Frontal cortex (tissue), 4 donors: ENCODE results near the gene CDH1. TPM values are rescaled to one million over a fixed set of nuclear protein-coding genes. Genes with fewer than 3 reads are reported as not detected.
"Not testable (repeated sequence)": the region's sequence is repeated elsewhere in the genome, so short reads cannot be mapped to it uniquely, and the experiment has no call there.

Source experiments
- DNase-seq, 2 donors: peaks; one replicate each; pipeline ENCODE4 v3.0.0; 2012; ENCODE audit warnings: low spot score in 2 of 2
- FAIRE-seq: peaks from 2 replicates; lab custom pipeline; 2012; peaks lifted over from hg19 to GRCh38; lab: Jason Lieb, UNC
- total RNA-seq: library from RNA; depleted of rRNA; stranded (reverse); fragments of >200 nt; gene quantifications from one replicate; pipeline ENCODE4 v1.2.3, GENCODE V29; 2014
- donor health status: control.
- donor health status: control.
- donor health status: control.

CDH1 gene
- total RNA-seq: 1.6 TPM

DNA sequence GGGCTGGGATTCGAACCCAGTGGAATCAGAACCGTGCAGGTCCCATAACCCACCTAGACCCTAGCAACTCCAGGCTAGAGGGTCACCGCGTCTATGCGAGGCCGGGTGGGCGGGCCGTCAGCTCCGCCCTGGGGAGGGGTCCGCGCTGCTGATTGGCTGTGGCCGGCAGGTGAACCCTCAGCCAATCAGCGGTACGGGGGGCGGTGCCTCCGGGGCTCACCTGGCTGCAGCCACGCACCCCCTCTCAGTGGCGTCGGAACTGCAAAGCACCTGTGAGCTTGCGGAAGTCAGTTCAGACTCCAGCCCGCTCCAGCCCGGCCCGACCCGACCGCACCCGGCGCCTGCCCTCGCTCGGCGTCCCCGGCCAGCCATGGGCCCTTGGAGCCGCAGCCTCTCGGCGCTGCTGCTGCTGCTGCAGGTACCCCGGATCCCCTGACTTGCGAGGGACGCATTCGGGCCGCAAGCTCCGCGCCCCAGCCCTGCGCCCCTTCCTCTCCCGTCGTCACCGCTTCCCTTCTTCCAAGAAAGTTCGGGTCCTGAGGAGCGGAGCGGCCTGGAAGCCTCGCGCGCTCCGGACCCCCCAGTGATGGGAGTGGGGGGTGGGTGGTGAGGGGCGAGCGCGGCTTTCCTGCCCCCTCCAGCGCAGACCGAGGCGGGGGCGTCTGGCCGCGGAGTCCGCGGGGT is at the start of gene CDH1:
Gene CDH1 (plus strand): TSS at position 247 of the 684 bp plus-strand sequence. CDS start 124 bp downstream, at position 371.
- FAIRE-seq: no peak
- DNase-seq: peak; percentile 33 to 48

DNA sequence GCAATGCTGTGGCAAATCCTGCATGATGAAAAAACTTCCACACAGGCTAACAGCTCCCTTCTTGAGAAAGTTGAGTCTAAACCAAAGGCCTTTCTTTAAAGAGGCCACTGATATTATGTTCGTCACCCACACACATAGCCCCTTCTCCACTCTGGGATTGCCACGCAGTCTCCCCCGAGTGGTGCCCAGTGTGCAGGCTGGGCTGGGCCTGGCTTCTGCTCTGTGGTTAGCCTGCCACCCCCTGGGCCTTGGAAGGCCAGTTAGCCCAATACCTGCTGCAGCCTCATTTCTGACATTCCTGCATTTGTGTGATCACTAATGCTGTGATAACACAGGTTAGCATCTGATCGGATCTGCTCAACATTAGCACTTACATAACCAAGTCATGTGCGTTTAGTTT is 47.2 kb upstream of the CDH1 start:
- DNase-seq (no peak), FAIRE-seq (no peak)

DNA sequence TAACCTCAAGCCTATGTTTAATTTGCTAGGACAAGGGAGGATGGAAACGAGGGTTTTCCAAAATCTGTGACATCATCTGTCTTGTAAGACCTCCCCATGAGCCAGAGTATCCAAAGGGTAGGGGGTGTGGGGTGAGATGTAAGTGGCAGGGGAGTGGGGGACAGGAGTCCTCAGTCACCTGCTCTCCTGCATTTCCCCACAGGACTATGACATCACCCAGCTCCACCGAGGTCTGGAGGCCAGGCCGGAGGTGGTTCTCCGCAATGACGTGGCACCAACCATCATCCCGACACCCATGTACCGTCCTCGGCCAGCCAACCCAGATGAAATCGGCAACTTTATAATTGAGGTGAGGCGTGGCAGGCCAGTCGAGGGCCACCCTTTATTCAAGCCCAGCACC is 41.5 kb upstream of the CDH1 start:
- DNase-seq (no peak), FAIRE-seq (no peak)

DNA sequence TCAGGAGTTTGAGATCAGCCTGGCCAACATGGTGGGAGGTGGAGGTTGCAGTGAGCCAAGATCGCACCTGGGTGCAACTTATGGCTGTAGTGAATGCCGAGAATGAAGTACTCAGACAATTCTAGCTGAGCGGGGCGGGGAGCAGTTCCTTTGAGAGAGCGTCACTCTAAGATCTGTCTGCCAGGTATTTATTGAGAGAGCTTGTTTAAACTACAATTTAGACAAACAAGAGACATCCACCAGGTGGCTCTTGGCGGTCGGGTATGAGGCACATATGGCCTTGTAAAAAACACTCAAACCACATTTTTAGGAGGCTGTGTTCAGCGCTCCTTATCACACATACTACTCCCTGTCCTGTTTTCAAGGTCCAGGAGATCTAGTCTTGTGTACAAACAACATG is 40.6 kb upstream of the CDH1 start:
- no peak for DNase-seq
- FAIRE-seq: no peak

DNA sequence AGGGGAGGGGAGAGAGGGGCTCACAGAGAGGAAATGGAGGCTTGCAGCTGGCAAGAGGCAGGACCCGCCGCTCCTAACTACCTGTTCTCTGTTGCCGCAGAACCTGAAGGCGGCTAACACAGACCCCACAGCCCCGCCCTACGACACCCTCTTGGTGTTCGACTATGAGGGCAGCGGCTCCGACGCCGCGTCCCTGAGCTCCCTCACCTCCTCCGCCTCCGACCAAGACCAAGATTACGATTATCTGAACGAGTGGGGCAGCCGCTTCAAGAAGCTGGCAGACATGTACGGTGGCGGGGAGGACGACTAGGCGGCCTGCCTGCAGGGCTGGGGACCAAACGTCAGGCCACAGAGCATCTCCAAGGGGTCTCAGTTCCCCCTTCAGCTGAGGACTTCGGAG is 39.0 kb upstream of the CDH1 start:
- DNase-seq: no peak
- no peak for FAIRE-seq

DNA sequence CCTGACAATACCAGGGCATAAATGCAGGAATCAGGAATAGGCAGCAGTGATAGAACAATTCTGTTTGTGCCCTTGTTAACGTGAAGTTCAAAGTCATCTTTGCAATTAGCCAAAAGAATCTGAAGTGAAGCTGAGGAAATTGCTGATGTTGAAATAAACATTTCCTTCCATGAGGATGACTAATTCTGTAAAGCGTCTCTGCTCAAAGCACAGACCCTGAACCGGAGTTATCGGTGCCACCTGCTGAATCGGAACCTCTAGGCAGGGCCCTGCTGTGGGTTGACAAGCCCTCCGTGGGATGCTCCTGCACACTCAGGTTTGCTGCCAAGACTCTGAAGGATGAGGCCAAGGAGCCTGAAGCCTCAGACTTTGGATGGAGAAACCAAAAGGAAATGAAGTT is 37.0 kb upstream of the CDH1 start:
- no peak for FAIRE-seq
- DNase-seq: no peak

DNA sequence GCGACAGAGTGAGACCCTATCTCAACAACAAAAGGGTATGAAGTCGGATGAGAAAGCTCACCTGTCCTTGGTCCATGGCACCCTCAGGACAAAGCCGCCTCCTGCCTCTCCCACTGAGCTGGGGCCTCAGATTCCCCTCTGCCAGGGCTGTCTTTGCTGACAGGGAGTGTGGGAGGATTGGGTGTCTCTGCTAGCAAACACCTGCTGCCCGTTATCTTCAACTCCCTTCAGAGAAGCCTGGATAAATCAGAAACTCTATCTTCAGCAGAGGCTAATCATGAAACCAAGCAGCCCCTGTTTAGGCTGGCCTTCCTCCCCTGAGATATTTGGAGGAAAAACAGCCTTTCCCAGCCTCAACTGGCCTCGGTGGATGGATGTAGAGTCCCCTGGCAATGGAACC is 36.3 kb upstream of the CDH1 start:
- FAIRE-seq (no peak), DNase-seq (no peak)

DNA sequence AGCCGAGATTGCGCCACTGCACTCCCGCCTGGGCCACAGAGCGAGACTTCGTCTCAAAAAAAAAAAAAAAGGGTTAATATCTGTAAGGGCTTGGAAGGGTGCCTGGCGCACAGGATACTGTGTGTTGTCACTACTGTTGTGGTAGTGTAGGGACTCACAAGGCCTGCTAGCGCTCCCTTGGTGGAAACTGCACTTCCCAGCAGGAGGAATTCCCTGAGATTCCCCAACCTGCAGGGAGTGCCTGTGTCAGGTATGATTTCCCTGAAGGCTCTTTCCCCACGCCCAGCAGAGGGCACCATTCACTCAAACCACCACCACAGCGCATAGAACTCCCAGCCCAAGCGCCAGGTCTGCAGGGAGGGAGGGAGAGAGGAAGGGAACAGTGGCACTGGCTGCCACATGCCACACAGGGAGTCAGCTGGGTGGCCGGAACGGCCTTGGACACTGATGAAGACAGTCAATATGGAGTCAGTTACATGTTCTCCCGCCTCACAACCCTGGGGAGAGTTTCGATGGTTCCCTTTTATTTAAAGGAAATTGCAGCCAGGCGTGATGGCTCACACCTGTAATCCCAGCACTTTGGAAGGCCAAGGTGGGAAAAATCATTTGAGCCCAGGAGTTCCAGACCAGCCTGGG is 32.7 kb upstream of the CDH1 start:
- DNase-seq (peak; percentile 58 to 75), FAIRE-seq (no peak)

DNA sequence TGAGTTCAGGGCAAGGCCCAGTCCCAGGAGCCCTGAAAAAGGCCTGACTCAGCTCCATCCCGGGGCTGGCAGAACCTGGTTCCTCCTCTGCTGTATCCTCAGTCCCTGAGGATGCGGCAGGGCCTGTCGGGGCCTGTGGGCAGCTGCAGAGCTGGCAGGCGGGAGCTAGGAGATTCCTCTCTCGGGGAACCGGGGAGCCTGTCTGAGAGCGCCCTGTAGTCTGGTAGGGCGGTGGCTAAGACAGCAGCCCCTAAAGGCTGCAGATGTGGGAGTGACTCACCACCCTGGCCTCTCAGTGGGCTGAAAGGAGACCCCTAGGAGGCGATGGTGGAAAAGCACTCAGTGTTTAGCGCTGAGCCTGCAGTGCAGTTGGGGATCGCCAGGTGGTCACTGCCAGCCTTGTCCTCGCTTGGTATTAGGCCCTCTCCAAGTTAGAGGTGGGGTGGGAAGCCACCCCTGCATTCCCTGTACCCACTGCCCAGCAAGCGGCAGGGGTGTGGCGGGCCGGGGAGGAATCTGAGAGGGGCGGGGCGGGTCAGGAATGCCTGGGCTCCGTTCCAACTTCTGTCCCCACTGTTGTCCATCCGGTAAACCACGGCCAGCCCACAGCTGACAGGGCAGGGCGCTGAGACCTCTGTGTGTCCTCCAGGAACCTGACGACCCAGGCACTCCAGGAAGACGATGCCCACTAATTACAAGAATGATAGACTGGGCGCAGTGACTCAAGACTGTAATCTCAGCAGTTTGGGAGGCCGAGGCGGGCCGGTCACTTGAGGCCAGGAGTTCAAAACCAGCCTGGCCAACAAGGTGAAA is 29.5 kb upstream of the CDH1 start:
- no peak for FAIRE-seq

DNA sequence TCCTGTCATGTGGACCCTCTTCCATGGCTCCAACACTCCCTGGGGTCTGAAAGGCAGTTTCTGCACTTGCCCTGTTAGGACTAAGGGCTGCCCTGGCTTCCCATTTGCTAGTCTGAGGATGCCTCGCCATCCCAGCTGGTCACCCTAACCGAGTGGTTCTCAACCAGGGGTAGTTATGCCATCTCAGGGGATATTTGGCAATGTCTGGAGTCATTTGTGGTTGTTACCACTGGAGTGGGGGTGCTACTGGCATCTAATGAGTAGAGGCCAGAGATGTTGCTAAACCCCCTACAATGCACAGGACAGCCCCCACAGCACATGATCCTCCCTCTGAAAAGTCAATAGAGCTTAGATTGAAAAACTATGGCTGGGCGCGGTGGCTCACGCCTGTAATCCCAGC is 26.9 kb upstream of the CDH1 start:
- FAIRE-seq (no peak), DNase-seq (no peak)

More for the DNA sequence above, 29.5 kb upstream of the CDH1 start:
- DNase-seq: no peak

DNA sequence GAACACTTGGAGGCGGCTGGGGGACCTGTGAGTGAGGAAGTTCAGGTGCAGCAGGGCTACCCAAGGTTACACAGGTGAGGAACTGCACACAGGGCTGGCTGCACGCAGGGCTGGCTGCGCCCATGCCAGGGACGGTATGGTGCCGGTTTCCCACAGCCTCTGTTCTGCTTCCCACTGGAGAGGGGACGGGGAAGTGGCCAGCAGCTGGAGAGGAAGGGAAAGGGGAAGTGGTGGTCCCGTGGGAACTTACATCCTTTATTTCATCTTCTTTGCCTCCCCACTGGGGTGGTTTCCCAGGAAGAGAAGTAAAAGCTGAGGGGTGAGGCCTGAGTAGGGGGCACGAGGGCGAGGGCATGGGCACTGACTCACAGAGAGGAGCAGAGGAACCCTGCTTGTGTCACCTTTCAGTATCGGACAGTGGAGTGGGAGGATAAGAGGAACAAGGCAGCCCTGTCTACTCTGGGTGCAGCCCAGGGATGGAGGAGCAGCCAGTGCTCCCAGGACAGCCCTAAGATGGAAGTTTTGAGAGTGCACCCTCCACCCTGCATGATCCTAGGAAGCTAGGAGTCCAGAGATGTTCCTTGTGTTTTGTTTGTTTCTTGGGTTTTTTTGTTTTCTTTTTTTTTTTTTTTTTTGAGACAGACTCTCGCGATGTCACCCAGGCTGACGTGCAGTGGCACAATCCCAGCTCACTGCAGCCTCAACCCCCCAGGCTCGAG is 25.5 kb upstream of the CDH1 start:
- DNase-seq (no peak), FAIRE-seq (no peak)

DNA sequence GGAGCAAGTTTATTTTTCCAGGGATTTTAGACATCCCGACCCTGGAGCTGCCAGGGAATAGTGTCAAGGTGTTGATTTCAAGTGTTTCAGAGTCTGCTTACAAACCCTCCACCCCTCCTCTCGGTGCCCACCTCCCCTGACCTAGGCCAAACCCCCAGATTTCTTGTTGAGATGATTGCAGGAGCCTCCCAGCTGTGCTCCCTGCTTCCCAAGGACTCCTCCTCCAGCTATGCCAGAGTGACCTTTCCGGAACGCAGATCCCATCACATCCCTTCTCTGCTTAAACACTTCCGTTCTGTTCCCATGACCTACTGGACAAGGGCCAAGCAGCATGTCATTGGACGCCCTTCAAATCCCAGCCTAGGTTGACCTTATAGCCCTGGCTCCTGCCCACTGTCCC is 23.7 kb upstream of the CDH1 start:
- DNase-seq: no peak
- no peak for FAIRE-seq

DNA sequence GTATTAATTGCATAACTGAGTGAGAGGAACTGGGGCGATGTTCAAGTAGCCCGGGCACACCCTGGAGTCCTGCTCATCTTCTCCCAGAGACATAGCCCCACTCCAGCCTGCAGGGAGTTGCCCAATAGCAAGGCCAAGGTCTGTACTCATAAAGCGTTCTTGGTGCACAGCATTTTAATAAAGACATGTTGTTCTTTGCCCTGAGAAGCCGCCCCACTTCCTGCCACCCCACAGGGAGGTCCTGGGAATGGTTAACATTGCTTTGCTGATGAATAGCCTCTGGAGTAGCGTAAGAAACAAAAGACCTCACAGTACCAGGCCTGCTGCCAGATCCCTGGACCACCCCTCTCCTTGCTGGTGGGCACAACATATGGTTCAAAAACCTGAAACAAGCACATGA is 21.6 kb upstream of the CDH1 start:
- DNase-seq (no peak), FAIRE-seq (no peak)

DNA sequence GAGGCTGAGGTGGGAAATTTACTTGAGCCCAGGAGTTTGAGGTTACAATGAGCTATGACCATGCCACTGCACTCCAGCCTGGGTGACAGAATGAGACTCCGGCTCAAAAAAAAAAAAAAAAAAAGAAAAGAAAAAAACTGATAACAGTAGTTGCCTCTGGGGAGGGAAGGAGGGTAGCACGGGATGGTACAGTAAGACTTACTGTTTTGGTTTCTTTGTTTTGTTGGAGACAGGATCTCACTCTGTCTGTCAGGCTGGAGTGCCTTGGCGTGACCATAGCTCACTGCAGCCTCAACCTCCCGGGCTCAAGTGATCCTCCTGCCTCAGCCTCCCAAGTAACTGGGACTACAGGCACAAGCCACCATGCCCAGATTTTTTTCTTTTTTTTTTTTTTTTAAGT is 20.6 kb upstream of the CDH1 start:
- FAIRE-seq, DNase-seq: not testable (repeated sequence)

DNA sequence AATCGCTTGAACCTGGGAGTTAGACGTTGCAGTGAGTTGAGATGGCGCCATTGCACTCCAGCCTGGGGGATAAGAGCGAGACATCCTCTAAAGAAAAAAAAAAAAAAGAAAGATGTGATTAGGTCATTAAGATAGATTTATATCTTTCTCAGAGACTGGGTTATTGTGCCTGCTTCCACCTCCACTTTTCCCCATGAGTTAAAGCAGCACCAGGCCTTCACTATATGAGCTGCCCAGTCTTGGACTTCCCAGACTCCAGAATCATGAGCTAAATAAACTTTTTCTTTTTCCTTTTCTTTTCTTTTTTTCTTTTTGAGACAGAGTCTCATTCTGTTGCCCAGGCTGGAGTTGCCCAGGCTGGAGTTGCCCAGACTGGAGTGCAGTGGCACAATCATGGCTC is 19.4 kb upstream of the CDH1 start:
- DNase-seq: no peak
- FAIRE-seq: no peak

DNA sequence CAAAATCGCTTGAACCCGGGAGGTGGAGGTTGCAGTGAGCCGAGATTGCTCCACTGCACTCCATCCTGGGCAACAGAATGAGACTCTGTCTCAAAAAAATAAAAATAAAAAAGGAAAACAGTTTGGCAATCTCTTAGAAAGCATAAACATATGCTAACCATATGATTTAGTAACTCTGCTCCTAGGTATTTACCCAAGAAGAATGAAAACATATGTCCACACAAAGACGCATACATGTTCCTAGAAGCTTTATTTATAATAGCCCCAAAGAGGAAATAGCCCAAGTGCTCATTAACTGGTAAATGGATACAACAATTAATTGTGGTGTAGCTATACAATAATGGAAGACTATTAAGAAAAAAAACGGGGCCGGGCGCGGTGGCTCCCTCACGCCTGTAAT is 18.5 kb upstream of the CDH1 start:
- no peak for FAIRE-seq
- DNase-seq: no peak

DNA sequence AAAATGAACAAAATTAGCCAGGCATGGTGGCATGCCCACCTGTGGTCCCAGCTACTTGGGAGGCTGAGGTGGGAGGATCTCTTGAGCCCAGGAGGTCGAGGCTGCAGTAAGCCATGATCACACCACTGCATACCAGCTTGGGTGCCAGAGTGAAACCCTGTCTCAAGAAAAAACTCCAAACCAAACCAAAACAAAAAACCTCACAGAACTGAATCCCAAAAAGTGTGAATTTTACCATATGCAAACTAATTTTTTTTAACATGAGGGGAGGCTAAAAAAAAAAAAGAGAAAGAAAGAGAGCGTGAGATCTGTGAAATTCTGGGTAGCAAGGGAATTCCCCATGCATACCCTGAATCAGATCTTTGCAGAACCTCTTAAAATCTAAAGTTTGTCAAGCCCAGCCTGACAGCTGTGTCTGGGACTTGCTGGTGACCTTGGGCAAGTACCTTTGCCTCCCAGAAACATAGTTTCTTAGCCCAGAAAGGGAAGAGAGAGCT is 17.1 kb upstream of the CDH1 start:
- FAIRE-seq (no peak), DNase-seq (no peak)

DNA sequence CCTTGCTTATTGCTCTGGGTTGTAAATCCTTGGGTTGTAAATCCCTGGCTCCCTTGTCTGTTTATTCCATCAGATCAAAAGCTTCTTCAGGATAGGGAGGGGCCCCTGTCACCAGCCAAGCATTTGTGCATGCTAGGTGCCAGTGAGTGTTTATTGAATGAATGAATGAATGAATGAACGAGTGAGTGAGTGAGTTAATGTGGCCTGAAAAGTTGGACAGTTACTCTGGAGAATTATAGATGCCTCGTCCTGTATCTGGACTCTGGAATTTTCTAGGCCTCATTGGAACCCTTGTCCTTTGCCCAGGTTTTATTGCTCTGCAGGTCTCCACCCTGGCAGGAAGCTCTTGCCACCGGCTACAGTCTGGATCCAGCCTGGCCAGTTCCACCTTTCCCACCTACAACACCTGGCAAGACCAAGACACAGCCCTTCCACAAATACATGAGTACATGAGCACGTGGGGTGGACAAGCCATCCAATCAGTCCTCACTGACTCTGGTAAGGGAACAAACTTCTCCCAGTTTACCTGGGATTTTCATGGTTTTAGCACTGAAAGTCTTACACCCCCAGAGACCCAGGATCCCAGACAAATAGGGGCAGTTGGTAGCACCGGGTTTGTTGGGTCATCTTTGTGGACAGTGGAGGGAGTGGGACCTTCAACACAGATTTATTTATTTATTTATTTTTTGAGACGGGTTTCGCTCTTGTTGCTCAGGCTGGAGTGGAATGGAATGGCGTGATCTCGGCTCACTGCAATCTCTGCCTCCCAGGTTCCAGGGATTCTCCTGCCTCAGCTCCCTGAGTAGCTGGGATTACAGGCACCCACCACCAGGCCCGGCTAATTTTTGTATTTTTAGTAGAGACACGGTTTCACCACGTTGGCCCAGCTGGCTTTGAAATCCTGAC is 14.7 kb upstream of the CDH1 start:
- DNase-seq: no peak
- FAIRE-seq: no peak

DNA sequence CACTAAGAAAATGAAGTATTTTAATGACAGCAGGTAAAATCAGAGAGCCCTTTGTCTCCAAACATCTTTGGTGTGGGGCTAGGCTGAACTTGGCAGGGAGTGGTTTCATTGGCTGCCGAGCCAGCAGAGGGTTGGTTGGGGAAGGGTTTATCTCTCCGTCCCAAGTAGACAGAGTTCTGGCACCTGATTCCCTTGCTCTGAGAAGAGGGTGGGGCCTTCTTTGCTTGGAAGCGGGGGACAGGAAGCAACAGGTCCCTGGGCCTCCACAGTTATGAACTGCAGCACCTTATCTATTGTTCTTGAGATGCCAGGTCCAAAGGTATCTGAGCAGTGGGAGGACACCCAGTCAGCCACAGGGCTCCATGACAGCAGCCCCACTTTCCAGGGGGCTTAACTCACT is 12.3 kb upstream of the CDH1 start:
- FAIRE-seq: no peak

More for the DNA sequence above, 12.3 kb upstream of the CDH1 start:
- no peak for DNase-seq
